Effector CD4-positive, alpha-beta T cell (primary cell): Measurements from ENCODE around the gene TMEM198.
A peak's percentile ranks its signal among the peaks of the same experiment; 100 is the strongest.

Experiments
- DNase-seq: peaks from one replicate; pipeline ENCODE4 v3.0.0-alpha.2; 2020

The TMEM198 gene

GRCh38 chr2:219509780-219510511 lies 33.9 kb upstream of the TMEM198 start:
- peak; percentile 44 for DNase-seq

- DNase-seq = no peak
Measured at GRCh38 chr2:219510512-219511135, 33.2 kb upstream of the TMEM198 start.

- DNase-seq = no peak
Measured at GRCh38 chr2:219511547-219512325, 32.1 kb upstream of the TMEM198 start.

- no peak for DNase-seq
Measured at GRCh38 chr2:219512524-219513216, 31.2 kb upstream of the TMEM198 start.

GRCh38 chr2:219513787-219514186 lies 30.0 kb upstream of the TMEM198 start:
- DNase-seq = no peak

GRCh38 chr2:219514196-219514761 lies 29.5 kb upstream of the TMEM198 start, which contains the start of gene ASIC4:
Gene ASIC4 (plus strand): TSS chr2:219514482. CDS start chr2:219514725, 243 bp downstream.
- no peak for DNase-seq

GRCh38 chr2:219514836-219515235 lies 29.0 kb upstream of the TMEM198 start:
- DNase-seq = no peak

- DNase-seq = no peak
Measured at GRCh38 chr2:219515874-219516629, 27.8 kb upstream of the TMEM198 start.

- DNase-seq = no peak
Measured at GRCh38 chr2:219516888-219517287, 26.9 kb upstream of the TMEM198 start.

- DNase-seq = no peak
Measured at GRCh38 chr2:219517954-219518778, 25.7 kb upstream of the TMEM198 start.

- no peak for DNase-seq
Measured at GRCh38 chr2:219519526-219519916, 24.3 kb upstream of the TMEM198 start.

- DNase-seq = no peak
Measured at GRCh38 chr2:219520079-219520478, 23.7 kb upstream of the TMEM198 start.

- DNase-seq = no peak
Measured at GRCh38 chr2:219521066-219521880, 22.6 kb upstream of the TMEM198 start.

- DNase-seq = no peak
Measured at GRCh38 chr2:219522111-219523030, 21.5 kb upstream of the TMEM198 start.

GRCh38 chr2:219523031-219523671 lies 20.7 kb upstream of the TMEM198 start:
- DNase-seq = no peak

GRCh38 chr2:219524817-219525216 lies 19.0 kb upstream of the TMEM198 start:
- DNase-seq = no peak

GRCh38 chr2:219525533-219526232 lies 18.1 kb upstream of the TMEM198 start:
- no peak for DNase-seq
